ENCODE data around the gene POLR1A. TPM values are rescaled to one million over a fixed set of nuclear protein-coding genes. Genes with fewer than 3 reads are reported as not detected.

Gene POLR1A
- total RNA-seq, 6 donors from 2014 or later, result 12.0 to 25.8 (median 22.1) TPM

- Histone ChIP-seq H3K4me1 (no peaks in the 10 kb centered on the region), H3K9me3 (no peaks in the 10 kb centered on the region), H3K36me3 (peaks cover 5 to 69% (median 42%) of the 10 kb centered on the region in 4 donors), H3K27ac (no peak overlapping the region), H3K27me3 (no peaks in the 10 kb centered on the region), H3K4me3 (no peak overlapping the region)
- DNase-seq (no peak), ATAC-seq (ENCODE audit: low FRiP score in 2 of 2) (no peak)
- TF ChIP-seq POLR2AphosphoS5 (IDR thresholded peaks at IDR 0.05) (no peak), EP300 (IDR thresholded peaks at IDR 0.05) (no peak), CTCF (IDR thresholded peaks at IDR 0.05) (no peak), POLR2A (IDR thresholded peaks at IDR 0.05) (no peak)
- 99 to 100% methylated on average over 3 to 16 of the region's 16 CpGs for whole genome bisulfite sequencing, 2 donors
Measured at GRCh38 chr2:86052676-86053075, 53.0 kb downstream of the POLR1A start.

GRCh38 chr2:86052265-86052664 lies 53.4 kb downstream of the POLR1A start:
- TF ChIP-seq CTCF (IDR thresholded peaks at IDR 0.05), result no peak
- TF ChIP-seq POLR2A (IDR thresholded peaks at IDR 0.05), result no peak
- no peak for TF ChIP-seq POLR2AphosphoS5 (IDR thresholded peaks at IDR 0.05)
- TF ChIP-seq EP300 (IDR thresholded peaks at IDR 0.05), result no peak
- 83 to 87% methylated on average over 6 of the region's 6 CpGs for WGBS, 2 donors
- no peak for ATAC-seq (ENCODE audit: low FRiP score in 2 of 2)
- no peaks in the 10 kb centered on the region for H3K27me3 ChIP-seq
- H3K36me3 ChIP-seq, result peaks cover 5 to 73% (median 46%) of the 10 kb centered on the region in 4 donors
- no peaks in the 10 kb centered on the region for H3K4me1 ChIP-seq
- H3K9me3 ChIP-seq, result no peaks in the 10 kb centered on the region
- no peak overlapping the region for H3K27ac ChIP-seq
- DNase-seq, result no peak
- H3K4me3 ChIP-seq, result no peak overlapping the region

GRCh38 chr2:86050301-86050700 lies 55.4 kb downstream of the POLR1A start:
- no peak for TF ChIP-seq EP300 (IDR thresholded peaks at IDR 0.05)
- TF ChIP-seq CTCF (IDR thresholded peaks at IDR 0.05), result no peak
- no peak for TF ChIP-seq POLR2A (IDR thresholded peaks at IDR 0.05)
- TF ChIP-seq POLR2AphosphoS5 (IDR thresholded peaks at IDR 0.05), result no peak
- Histone ChIP-seq H3K36me3 (peaks cover 5 to 93% (median 57%) of the 10 kb centered on the region in 4 donors), H3K27me3 (no peaks in the 10 kb centered on the region), H3K27ac (no peak overlapping the region), H3K9me3 (no peaks in the 10 kb centered on the region), H3K4me3 (no peak overlapping the region), H3K4me1 (peaks cover 0 to 4% (median 0%) of the 10 kb centered on the region in 4 donors)
- DNase-seq (no peak), ATAC-seq (ENCODE audit: low FRiP score in 2 of 2) (no peak)
- 83 to 88% methylated on average over 5 of the region's 5 CpGs for WGBS, 2 donors

- Histone ChIP-seq H3K9me3 (no peaks in the 10 kb centered on the region), H3K4me1 (peaks cover 0 to 4% (median 0%) of the 10 kb centered on the region in 4 donors), H3K27ac (no peak overlapping the region), H3K36me3 (peaks cover 5 to 93% (median 61%) of the 10 kb centered on the region in 4 donors), H3K27me3 (no peaks in the 10 kb centered on the region), H3K4me3 (no peak overlapping the region)
- DNase-seq, result no peak
- no peak for TF ChIP-seq POLR2AphosphoS5 (IDR thresholded peaks at IDR 0.05)
- no peak for TF ChIP-seq EP300 (IDR thresholded peaks at IDR 0.05)
- no peak for TF ChIP-seq CTCF (IDR thresholded peaks at IDR 0.05)
- TF ChIP-seq POLR2A (IDR thresholded peaks at IDR 0.05), result no peak
- 92 to 100% methylated on average over 1 of the region's 1 CpG for WGBS, 2 donors
- ATAC-seq (ENCODE audit: low FRiP score in 2 of 2), result no peak
Measured at GRCh38 chr2:86049529-86049928, 56.2 kb downstream of the POLR1A start.

- Histone ChIP-seq H3K27me3 (no peaks in the 10 kb centered on the region), H3K4me1 (peaks cover 0 to 4% (median 0%) of the 10 kb centered on the region in 4 donors), H3K4me3 (no peak overlapping the region), H3K36me3 (peaks cover 5 to 96% (median 64%) of the 10 kb centered on the region in 4 donors), H3K27ac (peak overlapping the region in 2 of 4 donors; percentile 8 to 26), H3K9me3 (no peaks in the 10 kb centered on the region)
- TF ChIP-seq POLR2A (IDR thresholded peaks at IDR 0.05) (no peak), EP300 (IDR thresholded peaks at IDR 0.05) (no peak), CTCF (IDR thresholded peaks at IDR 0.05) (no peak), POLR2AphosphoS5 (IDR thresholded peaks at IDR 0.05) (no peak)
- DNase-seq, result no peak
- WGBS, 2 donors, result 75 to 88% methylated on average over 8 to 11 of the region's 11 CpGs
- ATAC-seq (ENCODE audit: low FRiP score in 2 of 2), result no peak
Measured at GRCh38 chr2:86048888-86049287, 56.8 kb downstream of the POLR1A start.

Measured in upper lobe of left lung (tissue), 6 donors.